NCI-H2196 (cell line): ENCODE results near the gene ABI3BP.

Experiments used
- DNase-seq: peaks from one replicate; lab custom pipeline; 2025; ENCODE audit not compliant: unreplicated experiment; lab: John Stamatoyannopoulos, UW

ABI3BP gene

DNA sequence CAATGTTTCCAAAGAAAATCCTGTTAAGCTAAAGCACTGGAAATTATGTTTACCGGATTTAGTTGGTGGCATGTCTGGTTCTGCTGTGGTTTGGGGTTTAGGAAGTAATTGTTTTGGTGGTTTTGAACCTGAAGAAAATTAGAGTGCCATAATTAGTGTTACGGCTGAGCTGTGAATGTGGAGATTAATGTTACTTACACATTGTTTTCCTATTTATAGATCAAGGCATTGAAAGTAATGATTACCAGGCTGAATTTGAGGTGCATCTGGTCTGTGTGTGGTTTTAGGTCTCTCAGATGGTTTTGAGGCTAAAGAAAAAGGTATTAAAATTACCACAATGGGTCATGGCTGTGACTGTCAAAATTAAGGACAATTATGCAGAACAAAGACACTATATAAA lies 155.1 kb downstream of the ABI3BP start:
- DNase-seq = no peak

DNA sequence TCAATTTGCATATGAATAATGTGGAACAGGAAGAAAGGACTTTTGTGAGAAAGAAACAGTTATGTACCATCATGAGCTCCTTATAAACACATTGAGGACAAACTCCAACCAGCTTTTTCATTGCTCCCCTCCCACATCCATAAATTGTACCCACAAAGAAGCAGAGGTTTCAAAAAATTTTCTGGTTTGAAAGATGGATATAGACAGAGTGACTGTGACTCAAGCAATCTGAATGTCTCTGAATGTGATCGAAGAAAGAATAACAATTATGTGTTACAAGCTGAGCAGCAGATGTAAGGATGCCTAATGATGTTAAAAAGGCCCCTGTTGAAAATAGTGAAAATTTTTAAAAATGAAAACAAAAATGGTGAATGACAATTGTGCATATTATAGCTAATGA lies 156.6 kb downstream of the ABI3BP start:
- DNase-seq = no peak

DNA sequence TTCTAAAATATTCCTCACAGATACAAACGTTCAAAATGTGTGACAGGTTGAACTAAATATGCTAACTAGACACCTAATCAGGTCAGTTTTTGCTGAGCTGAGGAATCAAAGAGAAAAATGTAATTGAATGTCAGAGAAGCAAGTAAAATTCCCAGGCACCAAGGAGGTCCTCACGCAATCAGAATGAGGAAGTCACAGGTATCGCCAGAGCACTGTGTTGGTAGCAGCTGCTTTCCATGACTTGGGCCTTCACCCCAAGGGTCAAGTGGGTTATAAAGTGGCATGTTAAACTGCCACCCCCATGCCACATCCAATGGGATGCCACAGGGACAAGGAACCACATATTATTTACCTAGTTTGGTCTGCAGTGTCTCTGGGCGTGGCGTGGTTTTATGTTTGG lies 158.9 kb downstream of the ABI3BP start:
- DNase-seq = no peak

DNA sequence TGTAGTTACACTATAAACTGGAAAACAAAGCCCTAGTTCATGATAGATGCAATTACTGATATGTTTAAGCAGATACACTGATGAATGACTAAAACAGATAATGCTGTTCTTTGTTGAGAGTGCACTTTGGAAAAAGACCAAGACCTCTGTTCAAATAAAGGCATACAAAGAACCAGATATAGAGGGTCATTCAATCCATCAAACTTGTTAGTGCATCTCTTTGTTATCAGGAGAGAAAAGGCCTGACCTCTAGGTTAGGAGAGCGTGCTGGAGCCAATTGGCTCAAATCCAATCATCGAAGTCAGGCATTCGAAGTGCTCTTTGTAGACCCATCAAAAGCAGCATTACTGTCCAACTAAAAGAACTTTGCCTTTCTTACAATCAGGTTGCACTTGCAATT lies 159.7 kb downstream of the ABI3BP start:
- DNase-seq = peak; percentile 26

DNA sequence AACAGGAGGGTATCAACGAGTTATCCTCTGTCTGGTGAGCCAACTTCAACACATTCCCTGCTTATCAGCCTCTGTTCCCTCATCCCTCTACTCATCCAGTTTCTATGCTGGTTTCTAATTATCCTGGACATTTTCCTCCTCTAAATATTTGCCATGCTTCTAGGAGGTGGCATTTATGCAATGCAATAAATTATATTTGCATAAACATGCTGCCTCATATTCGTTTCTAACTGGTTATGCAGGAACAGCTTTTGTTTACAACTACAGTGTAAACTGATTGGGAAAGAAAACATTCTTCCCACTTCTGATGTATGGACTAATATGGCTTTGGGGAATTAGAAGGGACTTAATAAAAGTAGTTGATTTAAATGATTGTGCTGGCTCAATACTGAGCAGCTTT lies 161.6 kb downstream of the ABI3BP start:
- no peak for DNase-seq

DNA sequence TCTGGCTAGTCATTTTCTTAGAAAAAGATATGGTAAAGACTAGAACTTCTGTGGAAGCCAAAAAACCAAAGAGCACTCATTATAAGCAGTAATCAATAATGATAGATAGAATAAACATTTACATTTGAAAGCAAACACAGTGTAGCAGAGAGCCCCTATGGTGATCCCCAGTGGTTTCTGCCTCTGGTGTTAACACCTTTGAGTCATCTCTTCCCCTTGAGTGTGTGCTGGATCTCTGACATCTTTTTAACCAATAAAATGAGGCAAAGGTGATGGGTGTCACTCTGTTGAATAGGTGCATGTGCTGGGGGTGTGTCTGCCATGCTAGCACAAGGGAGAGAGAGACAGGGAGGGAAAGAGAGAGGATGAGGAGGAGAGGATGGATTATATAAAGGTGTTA lies 162.3 kb downstream of the ABI3BP start:
- no peak for DNase-seq

DNA sequence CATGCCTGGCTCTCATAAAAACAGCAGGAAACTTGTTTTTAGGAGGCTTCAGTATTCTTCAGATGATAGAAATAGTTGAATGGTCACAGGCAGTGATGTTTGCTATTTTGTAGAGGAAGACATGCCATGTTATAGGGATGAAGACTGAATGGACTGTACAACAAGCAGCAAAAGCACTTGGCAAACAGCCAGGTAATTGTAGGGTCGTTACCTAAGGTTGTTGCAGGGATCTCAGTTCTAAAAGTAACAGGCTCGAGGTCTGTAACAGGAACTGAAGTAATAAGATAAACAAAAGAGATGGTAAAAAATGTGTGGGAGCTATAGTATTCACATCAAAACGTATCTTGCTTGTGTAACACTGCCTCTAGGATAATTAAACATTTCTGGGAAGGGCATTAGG lies 167.6 kb downstream of the ABI3BP start:
- no peak for DNase-seq

DNA sequence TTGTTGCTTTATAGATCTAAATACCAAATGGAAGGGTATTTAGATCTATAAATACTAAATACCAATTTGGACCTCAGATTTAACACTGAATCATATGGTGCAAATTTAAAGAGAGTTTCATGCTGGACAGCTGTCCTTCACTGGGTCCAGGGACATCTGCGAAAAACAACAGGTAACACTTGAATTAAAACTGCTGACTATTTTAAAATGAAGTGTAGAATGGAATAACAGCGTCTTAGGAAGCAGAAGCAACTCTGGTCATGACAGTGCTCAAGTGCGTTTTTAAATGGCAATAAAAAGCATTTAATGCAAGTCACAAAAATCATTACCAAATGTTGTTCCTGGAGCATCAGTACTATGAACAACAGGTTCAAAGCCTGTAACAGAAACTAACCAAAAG lies 177.6 kb downstream of the ABI3BP start:
- no peak for DNase-seq

DNA sequence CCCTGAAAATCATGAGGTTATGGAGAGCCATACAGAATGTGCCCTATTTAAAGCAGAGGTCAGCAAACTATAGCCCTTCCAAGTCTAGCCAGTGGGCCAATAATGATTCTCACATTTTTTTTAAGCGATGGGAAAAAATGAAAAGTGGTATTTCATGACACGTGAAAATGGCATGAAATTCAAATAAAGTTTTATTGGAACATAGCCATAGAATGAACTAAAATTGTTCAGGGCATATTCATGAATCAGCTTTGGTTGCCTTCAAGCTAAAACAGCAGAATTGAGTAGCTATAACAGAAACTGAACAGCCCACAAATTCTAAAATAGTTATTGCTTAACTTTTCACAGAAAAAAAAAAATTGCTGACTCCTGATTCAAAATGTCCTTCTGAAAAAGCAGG lies 179.4 kb downstream of the ABI3BP start:
- DNase-seq = no peak

DNA sequence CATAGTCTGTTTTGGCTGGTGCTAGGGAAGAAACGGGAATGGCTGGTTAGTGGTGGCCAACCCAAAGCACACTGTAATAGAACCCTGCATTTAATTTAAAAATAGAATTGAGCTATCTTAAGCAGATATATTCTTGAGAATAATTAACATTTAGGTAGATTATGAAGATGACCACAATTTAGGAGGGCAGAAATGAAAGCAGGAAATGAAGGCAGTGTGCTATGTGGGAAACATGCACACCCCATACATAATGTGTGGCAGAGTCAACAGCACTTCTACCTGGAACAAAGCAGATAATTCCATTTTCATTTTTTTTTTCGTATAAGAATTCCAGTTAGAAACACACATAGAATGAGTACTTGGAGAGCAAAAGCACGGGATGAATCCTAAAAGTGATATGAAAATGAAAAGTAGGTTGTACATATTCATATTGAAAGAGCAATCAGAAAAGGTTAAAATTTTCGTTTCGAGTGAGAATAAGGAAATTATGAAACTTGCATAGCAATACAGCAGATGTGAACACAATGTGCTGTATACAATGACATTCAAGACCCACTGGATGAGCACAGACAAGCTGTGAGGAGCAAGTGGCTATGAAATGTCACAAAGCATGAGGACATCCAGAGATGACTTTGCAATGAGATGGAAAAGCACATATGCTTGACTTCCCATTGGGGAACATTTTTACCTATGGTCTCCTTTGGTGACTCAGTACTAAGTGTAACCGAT lies 181.3 kb downstream of the ABI3BP start:
- no peak for DNase-seq

DNA sequence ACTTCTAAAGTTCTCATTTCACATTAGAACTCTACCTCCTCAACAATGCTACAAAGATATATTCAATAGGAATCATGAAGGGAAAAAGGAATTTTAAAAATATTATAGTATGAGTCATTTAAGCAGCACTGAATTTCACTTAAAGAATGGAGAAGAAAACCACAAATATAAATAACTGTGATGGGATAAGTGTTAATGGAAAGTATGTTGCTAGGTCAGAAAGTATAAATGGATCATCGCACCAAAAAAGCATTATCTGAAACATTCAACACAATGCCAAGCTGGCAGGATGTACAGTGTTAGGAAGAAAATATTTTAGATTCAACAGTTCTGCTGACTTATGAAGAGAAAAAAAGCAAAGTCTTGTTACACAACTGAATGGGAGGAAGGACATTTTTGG lies 182.6 kb downstream of the ABI3BP start:
- no peak for DNase-seq

DNA sequence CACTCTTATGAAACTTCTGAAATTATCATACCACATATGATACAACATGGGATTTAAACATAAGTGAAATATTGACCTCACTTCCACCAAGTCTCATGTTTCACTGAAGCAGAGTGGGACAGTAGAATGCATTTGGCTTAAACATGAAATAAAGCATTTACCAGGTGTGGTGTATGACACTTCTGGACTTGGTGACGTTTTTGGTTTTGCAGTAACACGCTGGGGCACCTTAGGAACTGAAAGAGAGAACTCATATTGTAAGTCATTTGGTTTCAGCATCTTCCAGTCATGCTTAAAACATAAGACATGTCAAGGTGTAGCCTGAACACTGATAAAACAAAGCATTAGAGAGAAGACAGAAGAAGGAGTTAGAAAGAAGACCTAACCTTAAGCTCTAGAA lies 188.6 kb downstream of the ABI3BP start:
- no peak for DNase-seq

DNA sequence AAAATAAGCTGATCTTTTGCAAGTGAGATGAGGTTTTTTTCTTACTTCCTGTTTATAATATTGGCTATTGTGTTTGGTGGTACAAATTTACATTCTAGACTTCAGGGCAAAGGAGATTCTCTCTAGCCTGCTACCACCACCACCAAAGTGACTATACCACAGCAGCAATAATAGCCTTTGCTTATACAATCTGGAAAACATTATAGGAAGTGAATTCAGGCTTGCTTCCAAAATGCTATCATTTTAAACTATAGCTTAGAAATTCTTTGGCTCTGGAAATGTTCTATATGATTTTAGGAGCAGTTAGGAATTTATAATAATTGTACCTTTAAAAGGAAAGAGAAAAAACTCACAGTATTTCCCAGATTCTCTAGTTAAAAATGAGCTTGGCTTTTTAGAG lies 189.5 kb downstream of the ABI3BP start:
- DNase-seq = no peak

DNA sequence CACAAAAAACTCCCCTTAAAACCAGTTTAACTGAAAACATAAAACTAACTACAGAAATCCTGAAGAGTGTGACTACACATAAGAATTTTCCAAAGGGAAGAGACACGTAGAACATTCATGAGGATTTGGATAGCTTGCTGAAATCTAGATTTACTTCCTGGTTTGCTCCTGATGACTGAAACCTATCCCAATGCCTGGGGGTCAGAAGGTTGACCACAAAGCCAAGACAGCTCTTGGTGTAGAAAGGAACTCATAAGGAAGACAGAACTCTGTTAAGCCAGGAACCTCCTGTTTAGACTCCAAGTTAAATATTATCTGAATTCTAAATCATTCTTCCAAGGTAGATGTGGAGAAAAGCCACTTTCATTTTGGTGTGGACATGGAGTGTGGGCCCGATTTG lies 191.1 kb downstream of the ABI3BP start:
- DNase-seq = no peak

DNA sequence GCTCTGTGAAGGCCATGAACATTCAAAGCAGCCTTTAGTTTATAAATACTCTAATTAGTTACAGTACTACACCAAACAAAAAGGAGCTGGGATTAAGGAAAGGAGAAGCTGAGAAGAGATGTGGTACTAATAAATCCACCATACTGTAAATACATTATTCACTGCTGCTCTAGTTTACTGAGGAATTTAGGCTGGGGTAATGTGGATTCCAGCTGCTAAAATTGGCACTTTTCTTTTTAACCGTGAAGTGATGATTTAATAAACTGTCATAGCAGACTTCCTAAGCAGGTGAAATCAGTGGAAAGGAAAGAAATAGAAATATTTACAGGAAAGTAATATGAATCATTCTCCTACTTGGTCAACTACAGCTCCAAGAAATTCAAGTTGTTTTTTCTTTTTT lies 195.2 kb downstream of the ABI3BP start:
- no peak for DNase-seq

DNA sequence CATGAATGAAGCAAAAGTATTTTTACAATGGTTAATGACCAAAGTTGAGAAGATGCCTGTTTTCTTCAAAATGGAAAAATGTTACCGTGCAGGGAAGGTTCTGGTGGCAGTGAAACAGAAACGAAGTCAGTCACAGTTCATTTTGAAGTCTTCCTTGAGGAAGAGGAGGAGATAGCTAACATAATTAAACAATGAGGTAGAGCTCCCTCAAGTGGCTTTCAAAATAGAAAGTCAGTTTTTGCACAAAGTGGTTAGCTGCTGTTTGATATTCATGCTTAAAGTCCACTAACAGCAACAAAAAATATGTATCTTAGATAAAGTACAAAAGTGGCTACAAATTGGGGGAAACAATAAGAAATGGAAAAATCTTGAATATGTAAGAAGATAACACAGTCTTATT lies 196.7 kb downstream of the ABI3BP start:
- no peak for DNase-seq

DNA sequence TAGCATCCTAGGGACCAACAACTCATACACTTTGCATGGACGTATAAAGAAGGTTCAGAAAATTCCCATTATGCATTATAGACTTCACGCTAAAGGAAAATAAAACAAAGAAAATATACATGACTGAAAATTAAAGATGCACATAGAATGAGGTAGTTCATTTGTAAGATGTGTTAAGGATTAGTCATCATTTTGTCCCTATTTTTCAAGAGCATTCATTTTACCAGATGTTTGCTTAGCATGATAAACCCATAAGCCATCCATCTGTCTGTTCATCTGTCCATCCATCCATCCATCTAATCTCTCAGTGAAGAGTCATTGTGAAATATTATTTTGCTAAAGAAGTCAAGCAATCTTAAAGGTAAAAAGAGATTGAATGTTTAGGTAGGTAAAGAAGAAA lies 203.6 kb downstream of the ABI3BP start:
- DNase-seq = no peak

DNA sequence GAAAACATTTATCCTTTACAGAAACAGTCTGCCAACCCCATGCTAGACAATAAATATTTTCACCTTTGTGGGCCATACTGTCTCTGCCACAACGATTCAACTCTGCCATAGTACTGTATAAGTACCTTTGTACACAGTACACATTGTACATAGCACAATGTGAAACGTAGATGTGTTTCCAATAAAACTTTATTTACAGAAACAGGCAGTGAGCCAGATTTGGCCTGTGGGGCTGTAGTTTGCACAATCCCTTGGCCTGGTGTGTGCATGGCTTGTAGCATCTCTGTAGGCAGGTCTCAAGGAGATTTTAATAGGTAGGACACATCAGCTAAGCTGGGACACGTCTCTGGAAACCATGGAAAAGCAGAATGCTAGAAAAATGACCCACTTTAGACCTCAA lies 209.6 kb downstream of the ABI3BP start:
- DNase-seq = no peak

DNA sequence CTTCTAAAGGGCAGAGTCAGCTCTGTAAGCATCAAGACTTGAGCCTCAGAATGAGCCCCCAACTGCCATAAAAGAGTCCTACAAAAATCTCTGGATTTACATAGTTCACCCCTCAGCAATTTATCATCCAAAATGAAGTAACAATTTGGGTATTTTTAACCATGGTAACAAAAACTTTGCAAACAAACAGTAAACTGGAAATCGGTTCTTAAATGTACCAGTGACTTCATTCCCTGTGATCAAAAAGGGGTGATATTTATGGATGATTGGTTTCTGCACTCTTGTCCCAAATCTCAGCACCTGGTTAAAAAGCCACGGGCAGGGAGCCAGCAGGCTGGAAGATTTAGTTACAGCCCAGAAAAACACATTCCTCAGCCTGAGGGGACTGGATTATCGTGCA lies 210.3 kb downstream of the ABI3BP start:
- no peak for DNase-seq

DNA sequence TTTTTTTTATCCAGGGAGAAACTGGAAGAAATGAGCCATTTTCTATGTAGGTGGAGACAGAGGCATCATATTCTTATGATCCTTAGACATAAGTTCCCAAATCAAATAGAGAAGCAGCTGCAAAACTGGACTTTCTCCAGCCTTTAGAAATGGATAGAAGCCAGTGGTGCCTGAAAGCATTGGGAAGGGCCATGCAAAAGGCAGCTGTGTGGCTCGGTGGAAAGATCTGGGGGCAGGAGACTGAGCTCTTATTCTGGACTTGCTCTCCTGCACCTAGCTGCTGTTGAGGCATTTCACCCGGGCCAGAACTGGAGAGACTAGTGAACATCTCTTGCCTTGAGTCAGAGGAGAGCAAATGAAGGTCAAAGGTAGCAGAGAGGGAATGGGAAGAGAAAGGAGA lies 210.9 kb downstream of the ABI3BP start:
- no peak for DNase-seq

DNA sequence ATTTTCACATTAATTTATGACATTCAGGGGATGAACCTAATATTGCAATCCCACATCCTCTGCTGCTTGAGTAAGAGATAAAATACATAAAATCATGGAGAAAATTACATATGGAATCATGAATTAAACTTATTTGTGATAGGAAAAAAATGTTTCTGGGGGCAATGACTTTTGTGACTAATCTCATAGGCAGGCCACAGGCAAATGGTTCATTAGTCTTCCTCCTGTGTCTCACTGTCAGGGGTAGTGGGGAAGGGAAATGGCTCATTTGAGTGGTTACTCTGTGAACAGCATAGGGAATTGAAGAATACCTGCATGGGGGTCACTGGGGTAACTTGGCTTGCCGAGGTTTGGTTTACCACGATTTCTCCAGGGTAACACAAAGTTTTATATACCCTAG lies 211.9 kb downstream of the ABI3BP start:
- no peak for DNase-seq

DNA sequence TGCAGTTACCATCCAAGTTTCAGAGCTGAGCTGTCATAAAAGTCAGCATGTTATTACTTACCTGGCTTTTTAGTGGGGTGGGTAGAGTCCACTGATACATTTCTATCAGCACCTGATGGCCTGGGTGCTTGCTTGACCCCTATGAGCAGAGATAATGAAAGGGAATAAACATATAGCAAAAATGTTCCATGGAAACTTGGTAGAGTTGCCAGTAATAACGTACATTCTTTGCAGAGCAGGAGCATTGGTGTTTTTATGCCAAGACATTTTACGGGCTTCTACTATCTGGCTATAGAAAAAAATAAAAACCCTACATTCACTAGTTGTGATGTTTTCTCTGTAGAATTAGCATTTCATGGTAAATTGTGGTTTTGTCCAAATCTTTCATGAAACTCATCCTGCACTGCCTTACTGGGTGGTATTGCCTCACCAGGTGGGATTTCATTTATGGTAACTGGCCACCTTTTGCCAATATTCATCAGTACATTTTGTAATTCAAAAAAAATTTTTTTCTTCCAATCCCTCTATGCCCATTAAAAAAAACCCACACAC lies 213.1 kb downstream of the ABI3BP start:
- DNase-seq = no peak

DNA sequence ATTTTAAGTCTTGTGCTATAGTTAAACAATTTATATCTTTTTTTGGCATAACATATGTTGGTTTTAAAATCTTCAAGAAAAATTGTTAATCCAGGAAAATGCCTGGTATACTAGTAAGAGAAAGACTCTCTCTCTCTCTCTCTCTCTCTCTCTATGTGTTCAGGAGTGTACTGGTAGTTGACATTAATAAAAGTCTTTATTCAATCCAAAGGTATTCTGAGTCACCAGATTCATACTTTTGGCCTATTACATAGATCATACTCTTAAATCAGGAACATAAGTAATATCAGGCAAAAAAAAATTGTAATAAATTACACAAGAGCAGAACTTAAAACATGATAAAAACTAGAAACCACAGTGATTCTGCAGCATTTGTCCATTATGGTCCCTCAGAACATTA lies 213.7 kb downstream of the ABI3BP start:
- no peak for DNase-seq
